Endothelial cell of umbilical vein (primary cell): ENCODE data around the gene HOXB4. TPM values are rescaled to one million over a fixed set of nuclear protein-coding genes. Genes with fewer than 3 reads are reported as not detected.

Experiments used
- BruUV-seq: library from RNA; stranded (reverse); fragments of 400-500 nt; replicated peaks from 2 replicates; lab custom pipeline; 2021; lab: Mats Ljungman, UMichigan
- CTCF ChIA-PET: fragments of 300-600, 350-600 bp; sonication (Branson Sonifier 250); formaldehyde crosslinking; loops from one replicate; lab custom pipeline; 2021; ENCODE audit warnings: antibody characterized with exemption, inconsistent platforms; lab: Charles Lee
- POLR2A ChIA-PET: fragments of 300-600, 350-600 bp; sonication (Branson Sonifier 250); formaldehyde crosslinking; loops from one replicate; lab custom pipeline; 2021; ENCODE audit warnings: antibody characterized with exemption, inconsistent platforms; lab: Charles Lee
- DNase-seq: peaks from one replicate; pipeline ENCODE4 v3.0.0-alpha.2; 2011; ENCODE audit warnings: low read depth, low spot score
- FAIRE-seq: peaks from 2 replicates; lab custom pipeline; 2011; peaks lifted over from hg19 to GRCh38; lab: Jason Lieb, UNC
- H2AFZ ChIP-seq: 2 replicates; pipeline ENCODE4 v1.6.0; 2012; ENCODE audit warnings: low read depth, low read length, control low read depth, inconsistent platforms
- H3K27ac ChIP-seq: 2 replicates; pipeline ENCODE4 v1.5.1; 2011; ENCODE audit warnings: low read depth, mild to moderate bottlenecking, control low read depth, low read length, moderate library complexity; ENCODE audit not compliant: insufficient read depth
- H3K27me3 ChIP-seq, 2 experiments: 2 replicates each; pipeline versions ENCODE4 v1.6.0 to v1.6.1; 2011; ENCODE audit warnings: low read length in 2 of 2, mixed read lengths in 1 of 2; ENCODE audit not compliant: control insufficient read depth in 2 of 2, insufficient read depth in 2 of 2
- H3K36me3 ChIP-seq, 2 experiments: 2 replicates in 1 of 2; 3 replicates in 1 of 2; pipeline ENCODE4 v1.5.1; 2011; ENCODE audit warnings: low read length in 2 of 2, mild to moderate bottlenecking in 1 of 2, moderate library complexity in 1 of 2; ENCODE audit not compliant: control insufficient read depth in 2 of 2, insufficient read depth in 2 of 2; ENCODE audit errors: extremely low read depth in 1 of 2
- H3K4me1 ChIP-seq: 3 replicates; pipeline ENCODE4 v1.5.1; 2011; ENCODE audit warnings: mild to moderate bottlenecking, low read length; ENCODE audit not compliant: control insufficient read depth, insufficient read depth; ENCODE audit errors: extremely low read depth
- H3K4me2 ChIP-seq: 2 replicates; pipeline ENCODE4 v1.6.1; 2011; ENCODE audit warnings: low read length, control low read depth, mixed read lengths; ENCODE audit not compliant: insufficient read depth
- H3K4me3 ChIP-seq, 3 experiments: fragments of 200-600 bp in 1 of 3; sonication (generic), shearing (Covaris generic) in 1 of 3; replicated peaks in 1 of 3; 2 replicates each; pipeline ENCODE4 v1.5.1; 2011 to 2016; ENCODE audit warnings: control low read depth in 3 of 3, low read length in 3 of 3, mild to moderate bottlenecking in 2 of 3, inconsistent platforms in 1 of 3, low read depth in 1 of 3, moderate library complexity in 1 of 3; ENCODE audit not compliant: insufficient read depth in 1 of 3
- H3K79me2 ChIP-seq: 2 replicates; pipeline ENCODE4 v1.6.0; 2012; ENCODE audit warnings: low read length, inconsistent platforms; ENCODE audit not compliant: control insufficient read depth, insufficient read depth
- H3K9ac ChIP-seq: replicated peaks from 2 replicates; pipeline ENCODE3; 2011; ENCODE audit warnings: low read length, control low read depth; ENCODE audit not compliant: insufficient read depth; ENCODE audit errors: extremely low read depth
- H3K9me1 ChIP-seq: replicated peaks from 3 replicates; pipeline ENCODE4 v1.6.0; 2011; ENCODE audit warnings: mild to moderate bottlenecking, low read length; ENCODE audit not compliant: control insufficient read depth, insufficient read depth; ENCODE audit errors: extremely low read depth
- H3K9me3 ChIP-seq: replicated peaks from 2 replicates; pipeline ENCODE4 v1.5.1; 2012; ENCODE audit warnings: low read length, inconsistent platforms; ENCODE audit not compliant: control insufficient read depth, insufficient read depth
- H4K20me1 ChIP-seq: replicated peaks from 2 replicates; pipeline ENCODE3; 2011; ENCODE audit warnings: mild to moderate bottlenecking, low read length; ENCODE audit not compliant: control insufficient read depth, insufficient read depth; ENCODE audit errors: extremely low read depth
- EZH2 ChIP-seq: IDR thresholded peaks from 2 replicates; pipeline ENCODE4 v1.6.1; 2012; ENCODE audit warnings: borderline replicate concordance, low read depth, mild to moderate bottlenecking, moderate library complexity, low read length, inconsistent platforms; ENCODE audit not compliant: severe bottlenecking
- FOS ChIP-seq: IDR thresholded peaks from 2 replicates; pipeline ENCODE4 v1.6.1; 2011; ENCODE audit warnings: mild to moderate bottlenecking, low read length, moderate library complexity, borderline replicate concordance; ENCODE audit not compliant: insufficient read depth
- GATA2 ChIP-seq: IDR thresholded peaks from 2 replicates; pipeline ENCODE4 v1.7.0; 2011; ENCODE audit warnings: low read depth, mild to moderate bottlenecking, moderate library complexity, mixed read lengths, low read length; ENCODE audit not compliant: insufficient read length, insufficient read depth
- JUN ChIP-seq: IDR thresholded peaks from 2 replicates; pipeline ENCODE4 v1.6.1; 2011; ENCODE audit warnings: borderline replicate concordance, low read depth; ENCODE audit not compliant: insufficient read length, insufficient read depth
- MYC ChIP-seq: IDR thresholded peaks from one replicate; pipeline ENCODE4 v1.6.1; 2011; ENCODE audit warnings: mild to moderate bottlenecking, low read depth, low read length
- POLR2A ChIP-seq: IDR thresholded peaks from 2 replicates; pipeline ENCODE4 v1.6.1; 2012; ENCODE audit warnings: low read depth, mild to moderate bottlenecking, control low read depth, low read length
- POLR2AphosphoS5 ChIP-seq: IDR thresholded peaks from 2 replicates; pipeline ENCODE4 v1.6.1; 2012; ENCODE audit warnings: low read depth, mild to moderate bottlenecking, control low read depth, low read length, moderate library complexity; ENCODE audit not compliant: insufficient read depth
- dilution Hi-C: fragments of 300-500 bp; cut with MboI; formaldehyde crosslinking; loops from one replicate; pipeline ENCODE4 v1.15.0; 2019; ENCODE audit warnings: low sequenced_read_pairs; ENCODE audit not compliant: extremely low pct_ligation_motif_present
- intact Hi-C: fragments of 100-400 bp; cut with micrococcal nuclease; formaldehyde crosslinking; loops from one replicate; pipeline ENCODE4 v1.10.0; 2022
- polyA plus RNA-seq, 4 experiments: library from polyadenylated mRNA; depleted of rRNA in 3 of 4; stranded (reverse) in 3 of 4; unstranded in 1 of 4; fragments of >200 nt; gene quantifications; 2 replicates each; pipeline versions ENCODE4 v1.2.1 to v1.2.3, GENCODE V29; 2011 to 2012; ENCODE audit warnings: missing spikeins in 1 of 4
- total RNA-seq: library from RNA; stranded (reverse); gene quantifications from 2 replicates; pipeline ENCODE4 v1.2.3, GENCODE V29; 2021
- TF ChIP-seq, protein P1 (sequence below), 2 donors: IDR thresholded peaks; 1 replicate in 1 of 2; 2 replicates in 1 of 2; pipeline ENCODE4 v1.5.1; 2011; ENCODE audit warnings: low read length in 2 of 2, mild to moderate bottlenecking in 2 of 2, moderate library complexity in 2 of 2, control low read depth in 1 of 2, inconsistent platforms in 1 of 2, low read depth in 1 of 2; ENCODE audit not compliant: insufficient read depth in 1 of 2; ENCODE audit errors: extremely low read depth in 1 of 2
- TF ChIP-seq, protein P2 (sequence below): IDR thresholded peaks from 2 replicates; pipeline ENCODE4 v1.6.1; 2011; ENCODE audit not compliant: insufficient read depth, insufficient read length

The HOXB4 gene
- total and polyA plus RNA-seq, 2 donors (not counting 3 experiments of a cell fraction or from before 2014, with no cell fraction given): 4.6 to 13.1 TPM

GRCh38 chr17:48590607-48591161 lies 12.5 kb upstream of the HOXB4 start:
- Histone ChIP-seq H3K27me3 (no peaks in the 10 kb centered on the region), H3K36me3 (peaks cover 3 to 11% of the 10 kb centered on the region in 2 experiments), H3K79me2 (peaks cover 25% of the 10 kb centered on the region), H3K9me3 (no peaks in the 10 kb centered on the region), H3K4me2 (no peak overlapping the region), H3K27ac (no peak overlapping the region), H3K9ac (no peak overlapping the region), H3K9me1 (no peaks in the 10 kb centered on the region), H3K4me3 (no peak overlapping the region), H4K20me1 (no peaks in the 10 kb centered on the region), H2AFZ (no peak overlapping the region), H3K4me1 (peaks cover 41% of the 10 kb centered on the region)
- BruUV-seq: no TSS peak
- TF ChIP-seq JUN (no peak), POLR2AphosphoS5 (no peak), GATA2 (no peak), MYC (no peak), FOS (no peak), EZH2 (no peak), POLR2A (no peak)
- TF ChIP-seq, protein P1, sequence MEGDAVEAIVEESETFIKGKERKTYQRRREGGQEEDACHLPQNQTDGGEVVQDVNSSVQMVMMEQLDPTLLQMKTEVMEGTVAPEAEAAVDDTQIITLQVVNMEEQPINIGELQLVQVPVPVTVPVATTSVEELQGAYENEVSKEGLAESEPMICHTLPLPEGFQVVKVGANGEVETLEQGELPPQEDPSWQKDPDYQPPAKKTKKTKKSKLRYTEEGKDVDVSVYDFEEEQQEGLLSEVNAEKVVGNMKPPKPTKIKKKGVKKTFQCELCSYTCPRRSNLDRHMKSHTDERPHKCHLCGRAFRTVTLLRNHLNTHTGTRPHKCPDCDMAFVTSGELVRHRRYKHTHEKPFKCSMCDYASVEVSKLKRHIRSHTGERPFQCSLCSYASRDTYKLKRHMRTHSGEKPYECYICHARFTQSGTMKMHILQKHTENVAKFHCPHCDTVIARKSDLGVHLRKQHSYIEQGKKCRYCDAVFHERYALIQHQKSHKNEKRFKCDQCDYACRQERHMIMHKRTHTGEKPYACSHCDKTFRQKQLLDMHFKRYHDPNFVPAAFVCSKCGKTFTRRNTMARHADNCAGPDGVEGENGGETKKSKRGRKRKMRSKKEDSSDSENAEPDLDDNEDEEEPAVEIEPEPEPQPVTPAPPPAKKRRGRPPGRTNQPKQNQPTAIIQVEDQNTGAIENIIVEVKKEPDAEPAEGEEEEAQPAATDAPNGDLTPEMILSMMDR (IDR thresholded peaks at IDR 0.05; ENCODE audit: extremely low read depth in 1 of 2, insufficient read depth in 1 of 2, low read depth in 1 of 2, low read length in 2 of 2): no peak
- TF ChIP-seq, protein P2, sequence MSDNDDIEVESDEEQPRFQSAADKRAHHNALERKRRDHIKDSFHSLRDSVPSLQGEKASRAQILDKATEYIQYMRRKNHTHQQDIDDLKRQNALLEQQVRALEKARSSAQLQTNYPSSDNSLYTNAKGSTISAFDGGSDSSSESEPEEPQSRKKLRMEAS: no peak
- POLR2A ChIA-PET: interaction anchor here (0.6 kb wide), 1 partner anchor 24 kb away, joined by 3 read pairs; no protein-coding TSS in a partner anchor
- no peak for DNase-seq
- intact Hi-C loops (no loop called here), dilution Hi-C loops (no loop called here)
- FAIRE-seq: no peak
- CTCF ChIA-PET: interaction anchor here (0.9 to 1.5 kb wide), 3 partner anchors 282 to 375 kb away, joined by 3 to 5 read pairs (median 4); no protein-coding TSS in a partner anchor
